H9 (cell line): ENCODE data around the gene ADAMTS3. TPM values are rescaled to one million over a fixed set of nuclear protein-coding genes. Genes with fewer than 3 reads are reported as not detected.

Experiments used
- DNase-seq: peaks from one replicate; pipeline ENCODE4 v3.0.0-alpha.2; 2017
- H2AFZ ChIP-seq: one replicate; pipeline ENCODE4 v1.6.1; 2013; ENCODE audit warnings: mild to moderate bottlenecking, low read length, control low read depth, moderate library complexity
- H2AK5ac ChIP-seq: 2 replicates; pipeline ENCODE4 v1.6.1; 2013; ENCODE audit warnings: low read length, control low read depth, mixed read lengths; ENCODE audit not compliant: insufficient read length
- H2BK120ac ChIP-seq: one replicate; pipeline ENCODE4 v1.6.1; 2013; ENCODE audit warnings: low read depth, mild to moderate bottlenecking, low read length, control low read depth, inconsistent platforms; ENCODE audit not compliant: poor library complexity, severe bottlenecking
- H2BK12ac ChIP-seq: 2 replicates; pipeline ENCODE4 v1.6.1; 2013; ENCODE audit warnings: low read length, control low read depth, mixed read lengths, low read depth; ENCODE audit not compliant: insufficient read length
- H2BK15ac ChIP-seq: 2 replicates; pipeline ENCODE4 v1.6.1; 2013; ENCODE audit warnings: low read depth, low read length, control low read depth
- H2BK20ac ChIP-seq: one replicate; pipeline ENCODE4 v1.6.1; 2013; ENCODE audit warnings: low read depth, mild to moderate bottlenecking, low read length, control low read depth, inconsistent platforms; ENCODE audit not compliant: poor library complexity, severe bottlenecking
- H2BK5ac ChIP-seq: 2 replicates; pipeline ENCODE4 v1.6.1; 2013; ENCODE audit warnings: low read length, control low read depth, mixed read lengths; ENCODE audit not compliant: insufficient read length
- H3K14ac ChIP-seq: 2 replicates; pipeline ENCODE4 v1.6.1; 2013; ENCODE audit warnings: low read length, control low read depth; ENCODE audit not compliant: insufficient read depth
- H3K18ac ChIP-seq: 2 replicates; pipeline ENCODE4 v1.6.1; 2013; ENCODE audit warnings: low read depth, mild to moderate bottlenecking, mixed read lengths, low read length, control low read depth; ENCODE audit not compliant: insufficient read length
- H3K23ac ChIP-seq: 2 replicates; pipeline ENCODE4 v1.6.1; 2013; ENCODE audit warnings: low read length, control low read depth, mixed read lengths, low read depth; ENCODE audit not compliant: insufficient read length
- H3K23me2 ChIP-seq: 2 replicates; pipeline ENCODE4 v1.6.1; 2013; ENCODE audit warnings: low read depth, mild to moderate bottlenecking, mixed read lengths, low read length, control low read depth; ENCODE audit not compliant: insufficient read length, poor library complexity, severe bottlenecking
- H3K27ac ChIP-seq: 2 replicates; pipeline ENCODE4 v1.5.1; 2013; ENCODE audit warnings: low read length, control low read depth, mixed read lengths, low read depth; ENCODE audit not compliant: insufficient read length
- H3K27me3 ChIP-seq: 2 replicates; pipeline ENCODE4 v1.6.1; 2013; ENCODE audit warnings: low read length, control low read depth, inconsistent platforms; ENCODE audit not compliant: insufficient read depth
- H3K4ac ChIP-seq: 2 replicates; pipeline ENCODE4 v1.6.1; 2013; ENCODE audit warnings: low read depth, mild to moderate bottlenecking, control low read depth, inconsistent platforms, low read length, moderate library complexity
- H3K4me1 ChIP-seq: 2 replicates; pipeline ENCODE4 v1.6.1; 2013; ENCODE audit warnings: low read length, control low read depth, inconsistent platforms; ENCODE audit not compliant: insufficient read depth
- H3K4me2 ChIP-seq: 2 replicates; pipeline ENCODE4 v1.6.1; 2013; ENCODE audit warnings: low read length, control low read depth, mixed read lengths; ENCODE audit not compliant: insufficient read length, insufficient read depth
- H3K56ac ChIP-seq: 2 replicates; pipeline ENCODE4 v1.6.1; 2013; ENCODE audit warnings: low read depth, mild to moderate bottlenecking, mixed read lengths, low read length, control low read depth; ENCODE audit not compliant: insufficient read length
- H3K79me1 ChIP-seq: 2 replicates; pipeline ENCODE4 v1.6.1; 2013; ENCODE audit warnings: low read depth, mild to moderate bottlenecking, moderate library complexity, low read length, control low read depth, inconsistent platforms; ENCODE audit not compliant: insufficient read depth, poor library complexity, severe bottlenecking
- H3K79me2 ChIP-seq: 2 replicates; pipeline ENCODE4 v1.6.1; 2013; ENCODE audit warnings: low read length, control low read depth, inconsistent platforms; ENCODE audit not compliant: insufficient read depth
- H3K9ac ChIP-seq: 2 replicates; pipeline ENCODE4 v1.6.1; 2013; ENCODE audit warnings: low read length, control low read depth, mixed read lengths; ENCODE audit not compliant: insufficient read length; ENCODE audit errors: extremely low read depth
- H3K9me3 ChIP-seq: one replicate; pipeline ENCODE4 v1.6.1; 2013; ENCODE audit warnings: low read depth, low read length, inconsistent platforms; ENCODE audit not compliant: control insufficient read depth
- H3T11ph ChIP-seq: one replicate; pipeline ENCODE4 v1.6.1; 2013; ENCODE audit warnings: mild to moderate bottlenecking, low read length, control low read depth, inconsistent platforms
- H4K20me1 ChIP-seq: one replicate; pipeline ENCODE4 v1.6.1; 2013; ENCODE audit not compliant: control insufficient read depth, insufficient read length, insufficient read depth
- H4K5ac ChIP-seq: 2 replicates; pipeline ENCODE4 v1.6.1; 2013; ENCODE audit warnings: low read depth, mild to moderate bottlenecking, mixed read lengths, low read length, control low read depth; ENCODE audit not compliant: insufficient read length
- H4K8ac ChIP-seq: replicated peaks from 2 replicates; pipeline ENCODE4 v1.6.1; 2013; ENCODE audit warnings: low read length, control low read depth, mixed read lengths, low read depth; ENCODE audit not compliant: insufficient read length
- H4K91ac ChIP-seq: 2 replicates; pipeline ENCODE4 v1.6.1; 2013; ENCODE audit warnings: low read depth, mild to moderate bottlenecking, moderate library complexity, mixed read lengths, low read length, control low read depth; ENCODE audit not compliant: insufficient read length
- H3K27ac Mint-ChIP-seq, 3 experiments: 2 replicates in 2 of 3; 3 replicates in 1 of 3; pipeline ENCODE4 v1.8.0; 2020 to 2021; ENCODE audit warnings: mixed read lengths in 3 of 3, mild to moderate bottlenecking in 1 of 3, moderate library complexity in 1 of 3
- H3K27me3 Mint-ChIP-seq: 2 replicates; pipeline ENCODE4 v1.8.0; 2021; ENCODE audit warnings: low read depth, mild to moderate bottlenecking, moderate library complexity, mixed read lengths
- H3K36me3 Mint-ChIP-seq, 3 experiments: 2 replicates in 2 of 3; 3 replicates in 1 of 3; pipeline ENCODE4 v1.8.0; 2020 to 2021; ENCODE audit warnings: low read depth in 3 of 3, mixed read lengths in 3 of 3; ENCODE audit not compliant: insufficient read depth in 1 of 3
- H3K4me1 Mint-ChIP-seq, 2 experiments: 2 replicates each; pipeline ENCODE4 v1.8.0; 2020; ENCODE audit warnings: mixed read lengths in 2 of 2
- H3K4me3 Mint-ChIP-seq, 2 experiments: 2 replicates in 1 of 2; 3 replicates in 1 of 2; pipeline ENCODE4 v1.8.0; 2020 to 2021; ENCODE audit warnings: mild to moderate bottlenecking in 2 of 2, mixed read lengths in 2 of 2, moderate library complexity in 1 of 2
- H3K9me3 Mint-ChIP-seq, 2 experiments: 2 replicates in 1 of 2; 3 replicates in 1 of 2; pipeline ENCODE4 v1.8.0; 2020; ENCODE audit warnings: mild to moderate bottlenecking in 2 of 2, mixed read lengths in 2 of 2, moderate library complexity in 1 of 2
- CTCF ChIP-seq: fragments of 200-600 bp; sonication (generic); conservative IDR thresholded peaks from 3 replicates; pipeline ENCODE4 v1.8.0; 2021; ENCODE audit warnings: antibody characterized with exemption, mild to moderate bottlenecking
- total RNA-seq: library from RNA; stranded (reverse); gene quantifications from 2 replicates; pipeline ENCODE4 v1.2.1, GENCODE V29; 2021

The ADAMTS3 gene
- total RNA-seq, 1 experiment from 2014 or later = 1.1 TPM

DNA sequence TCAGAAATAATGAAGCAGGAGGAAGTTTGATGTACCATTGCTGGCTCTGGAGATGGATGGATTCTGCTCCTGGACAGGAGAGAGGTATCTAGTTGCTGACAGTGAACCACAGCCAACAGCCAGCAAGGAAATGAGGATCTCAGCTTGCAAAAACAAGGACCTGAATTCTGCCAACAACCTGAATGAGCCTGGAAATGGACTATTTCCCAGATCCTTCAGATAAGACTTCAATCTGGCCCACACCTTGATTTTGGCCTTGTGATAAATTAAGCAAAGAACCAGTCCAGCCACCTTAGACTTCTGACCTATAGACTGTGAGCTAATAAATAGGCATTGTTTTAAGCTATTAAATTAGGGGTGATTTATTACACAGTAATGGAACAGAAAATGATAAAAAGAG lies 220.3 kb downstream of the ADAMTS3 start:
- Histone ChIP-seq H4K5ac (no peak overlapping the region), H3K4ac (no peak overlapping the region), H2BK120ac (no peak overlapping the region), H3K4me2 (no peak overlapping the region), H3K79me1 (no peaks in the 10 kb centered on the region), H2BK15ac (no peak overlapping the region), H3T11ph (no peak overlapping the region), H3K23ac (no peak overlapping the region), H3K9ac (no peak overlapping the region), H3K27ac (no peak overlapping the region), H2BK20ac (no peak overlapping the region), H4K20me1 (no peaks in the 10 kb centered on the region), H2AK5ac (no peak overlapping the region), H3K56ac (no peak overlapping the region), H3K18ac (no peak overlapping the region), H3K79me2 (no peaks in the 10 kb centered on the region), H3K9me3 (no peaks in the 10 kb centered on the region), H4K91ac (no peak overlapping the region), H4K8ac (no peak overlapping the region), H2AFZ (no peak overlapping the region), H2BK5ac (no peak overlapping the region), H3K4me1 (no peaks in the 10 kb centered on the region), H3K27me3 (no peaks in the 10 kb centered on the region), H2BK12ac (no peak overlapping the region), H3K14ac (no peak overlapping the region), H3K23me2 (no peaks in the 10 kb centered on the region)
- TF ChIP-seq CTCF = no peak
- H3K27me3 Mint-ChIP-seq = no peaks in the 10 kb centered on the region
- H3K4me3 Mint-ChIP-seq = no peak overlapping the region
- H3K36me3 Mint-ChIP-seq = no peaks in the 10 kb centered on the region
- H3K9me3 Mint-ChIP-seq = no peaks in the 10 kb centered on the region
- H3K4me1 Mint-ChIP-seq = no peaks in the 10 kb centered on the region
- no peak for DNase-seq
- no peak overlapping the region for H3K27ac Mint-ChIP-seq
